Medulla oblongata (tissue), 1 donor: ENCODE data around the gene MLLT10.

Source experiments
- DNase-seq: peaks from one replicate; pipeline ENCODE4 v3.0.0-alpha.2; 2015; ENCODE audit errors: extremely low spot score

MLLT10 gene

DNA sequence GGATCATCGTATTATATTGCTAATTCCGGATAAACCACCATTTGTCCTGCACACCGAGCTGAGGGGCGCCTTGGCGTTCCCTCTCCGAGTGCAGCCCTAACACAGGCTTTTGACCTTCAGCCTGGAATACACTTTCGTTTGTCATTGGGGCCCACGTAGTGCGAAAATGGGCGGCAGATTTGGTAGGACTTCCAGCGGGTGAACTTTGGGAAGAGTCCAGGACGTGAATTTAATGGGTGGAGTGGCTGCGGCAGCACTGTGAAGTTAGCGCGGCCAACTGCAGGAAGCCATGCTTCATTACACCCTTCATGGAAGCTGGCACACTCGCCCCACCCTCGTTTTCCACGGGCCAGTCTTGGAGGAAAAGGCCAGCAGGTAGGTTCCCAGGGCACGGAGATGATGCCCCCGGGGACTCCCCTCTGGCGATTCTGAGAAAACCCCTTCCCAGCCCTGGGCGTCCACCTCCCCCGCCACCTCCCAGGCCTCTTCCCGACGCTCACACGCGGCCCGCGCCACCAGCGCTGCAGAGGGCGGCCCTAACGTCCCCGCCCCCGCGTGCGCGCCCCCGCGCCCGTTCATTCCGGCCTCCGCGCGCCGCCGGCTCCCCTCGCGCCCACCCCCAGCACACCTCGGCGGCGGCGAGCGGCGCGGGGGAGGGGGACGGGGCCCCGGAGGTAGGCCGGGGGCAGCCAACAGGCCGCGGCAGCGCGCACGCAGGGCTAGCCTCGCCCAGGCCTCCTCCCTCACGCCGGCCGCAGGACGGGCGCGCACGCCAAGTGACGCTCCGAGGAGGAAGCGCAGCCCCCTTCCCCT, at the start of gene MLLT10:
TSS of gene MLLT10 (plus strand) at position 766 of the 813 bp plus-strand sequence. CDS start 413 bp downstream, outside the sequence.
- peak; percentile 95 for DNase-seq

DNA sequence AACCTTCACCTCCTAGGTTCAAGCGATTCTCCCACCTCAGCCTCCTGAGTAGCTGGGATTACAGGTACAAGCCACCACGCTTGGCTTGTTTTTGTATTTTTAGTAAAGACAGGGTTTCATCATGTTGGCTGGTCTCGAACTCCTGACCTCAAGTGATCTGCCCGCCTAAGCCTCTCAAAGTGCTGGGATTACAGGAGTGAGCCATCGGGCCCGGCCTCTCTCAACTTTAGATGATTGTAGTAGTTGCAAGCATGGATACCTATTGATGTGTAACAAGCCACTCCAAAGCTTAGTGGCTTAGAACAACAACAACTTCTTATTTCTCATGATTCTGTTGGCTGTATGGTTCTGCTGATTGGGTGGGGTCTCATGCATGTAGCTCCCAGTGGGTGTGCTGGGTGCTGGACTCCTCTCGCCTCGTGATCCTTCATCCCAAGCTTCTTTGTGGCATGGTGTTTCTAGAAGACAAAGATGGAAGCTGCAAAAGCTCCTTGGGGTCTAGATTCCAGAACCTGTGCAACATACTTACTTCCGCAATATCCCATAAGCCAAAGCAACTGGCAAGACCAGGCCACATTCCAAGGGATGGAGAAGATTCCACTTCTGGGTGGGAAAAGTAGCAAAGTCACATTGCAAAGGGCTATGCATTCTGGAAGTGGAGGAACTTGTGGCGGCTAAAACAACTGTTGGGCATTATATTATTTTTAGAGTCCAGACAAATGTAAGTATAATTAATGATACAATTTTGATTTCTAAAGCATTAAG, 46.4 kb upstream of the MLLT10 start:
- DNase-seq: no peak

DNA sequence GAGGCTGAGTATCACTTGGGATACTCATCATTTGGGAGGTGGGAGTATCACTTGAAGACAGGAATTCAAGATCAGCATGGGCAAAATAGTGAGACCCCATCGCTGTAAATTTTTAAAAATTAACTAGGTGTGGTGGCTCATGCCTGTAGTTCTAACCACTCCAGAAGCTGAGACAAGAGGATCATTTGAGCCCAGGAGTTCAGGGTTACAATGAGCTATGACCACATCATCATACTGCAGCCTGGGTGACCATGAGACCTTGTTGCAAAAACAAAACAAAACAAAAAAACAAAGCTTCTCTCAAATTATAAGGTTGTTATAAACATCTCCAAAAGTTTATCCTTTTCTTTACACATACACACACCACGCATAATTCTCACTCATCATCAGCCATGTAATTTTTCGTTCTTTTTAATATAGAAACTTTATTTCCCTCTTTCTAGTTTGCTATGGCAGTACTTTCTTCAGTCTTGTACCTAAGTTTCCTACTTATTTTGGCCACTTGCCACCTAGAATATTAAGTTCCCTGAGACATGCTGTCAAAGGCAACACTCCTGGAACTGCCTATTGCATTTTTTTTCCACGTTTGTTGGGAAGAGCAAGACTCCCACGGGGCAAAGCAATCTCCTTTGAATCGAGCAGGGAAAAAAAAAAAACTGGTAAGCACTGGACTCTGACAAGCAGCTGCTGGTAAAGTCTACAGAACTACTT, 45.6 kb upstream of the MLLT10 start:
- DNase-seq: peak; percentile 19

DNA sequence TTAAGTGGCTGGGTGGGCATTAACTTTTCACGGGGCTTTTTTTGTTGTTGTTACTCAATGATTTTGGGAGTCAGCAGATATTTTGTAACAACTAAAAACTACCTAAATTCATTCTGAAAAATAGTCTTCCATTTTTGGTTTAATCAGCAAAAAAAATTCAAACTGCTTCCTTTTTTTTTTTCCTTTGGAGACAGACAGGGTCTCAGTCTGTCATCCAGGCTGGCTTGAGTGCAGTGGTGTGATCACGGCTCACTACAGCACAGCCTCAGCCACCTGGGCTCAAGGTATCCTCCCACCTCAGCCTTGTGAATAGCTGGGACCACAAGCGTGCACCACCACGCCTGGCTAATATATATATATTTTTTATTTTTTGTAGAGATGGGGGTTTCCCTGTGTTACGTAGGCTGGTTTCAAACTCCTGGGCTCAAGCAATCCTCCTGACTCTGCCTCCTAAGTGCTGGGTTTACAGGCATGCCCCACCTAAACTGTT, 45.0 kb upstream of the MLLT10 start:
- DNase-seq: no peak

DNA sequence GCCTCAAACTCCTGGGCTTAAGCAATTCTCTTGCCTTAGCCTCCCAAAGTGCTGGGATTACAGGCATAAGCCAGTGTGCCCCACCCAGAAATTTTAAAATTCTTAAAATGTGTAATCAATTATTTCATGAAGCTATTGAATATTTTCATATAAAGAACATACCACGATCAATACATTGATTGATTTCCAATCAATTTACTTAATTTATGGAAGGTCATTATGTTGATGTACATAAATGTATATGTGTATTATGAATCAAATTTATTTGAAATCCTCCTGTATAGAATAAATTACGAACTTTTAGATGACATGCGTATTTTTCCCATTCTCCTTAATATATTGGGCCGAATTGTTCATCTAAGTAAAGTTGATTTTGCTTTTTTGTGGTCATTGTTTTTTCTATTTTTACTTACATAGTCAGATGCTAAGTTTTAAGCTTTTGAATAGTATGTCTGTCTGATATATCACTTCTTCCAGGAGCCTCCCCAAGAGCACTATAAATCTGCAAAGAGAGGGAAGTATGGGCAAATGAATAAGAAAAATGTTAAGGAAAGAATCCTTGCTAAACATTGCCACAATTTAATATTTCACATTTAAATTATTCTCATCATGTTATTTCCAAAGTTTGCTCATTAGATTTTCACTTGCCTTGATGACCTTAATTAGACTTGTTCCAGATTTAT, 43.9 kb upstream of the MLLT10 start:
- DNase-seq: no peak

DNA sequence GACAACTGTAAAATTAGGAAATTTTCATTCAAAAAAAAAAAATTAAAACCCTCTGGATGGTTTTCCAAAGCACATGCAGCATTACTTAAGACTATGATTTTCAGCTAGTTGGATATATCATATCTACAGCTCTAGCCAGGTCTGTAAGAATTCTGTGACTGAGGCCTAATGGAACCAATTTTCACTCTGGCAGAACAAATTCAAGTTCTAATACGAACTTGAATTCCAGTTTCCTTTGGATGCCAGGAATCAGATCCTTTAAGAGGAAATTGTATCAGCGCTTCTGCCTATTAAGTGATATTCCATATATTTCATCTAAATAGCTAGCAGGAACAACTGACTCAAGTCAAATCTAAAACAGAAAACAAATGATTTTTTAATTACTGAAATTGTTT, 43.3 kb upstream of the MLLT10 start:
- DNase-seq: no peak

DNA sequence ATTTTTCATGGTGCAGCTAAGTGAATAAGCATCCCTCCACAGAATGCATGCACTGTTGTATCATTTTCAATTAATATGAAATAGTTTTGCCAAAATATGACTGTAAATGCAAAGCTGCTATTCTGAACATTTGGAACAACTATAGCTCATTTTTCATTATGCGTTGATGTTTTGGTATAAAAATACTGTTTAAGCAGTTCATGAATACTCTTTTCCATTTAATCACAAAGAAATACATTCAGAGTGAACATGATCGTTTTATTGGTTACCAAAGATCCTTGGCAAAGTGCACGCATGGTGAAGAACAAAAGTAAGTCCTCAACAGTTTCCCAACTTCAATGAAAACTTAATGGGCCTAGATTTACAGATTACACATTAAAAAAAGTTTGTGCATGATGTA, 41.6 kb upstream of the MLLT10 start:
- no peak for DNase-seq

DNA sequence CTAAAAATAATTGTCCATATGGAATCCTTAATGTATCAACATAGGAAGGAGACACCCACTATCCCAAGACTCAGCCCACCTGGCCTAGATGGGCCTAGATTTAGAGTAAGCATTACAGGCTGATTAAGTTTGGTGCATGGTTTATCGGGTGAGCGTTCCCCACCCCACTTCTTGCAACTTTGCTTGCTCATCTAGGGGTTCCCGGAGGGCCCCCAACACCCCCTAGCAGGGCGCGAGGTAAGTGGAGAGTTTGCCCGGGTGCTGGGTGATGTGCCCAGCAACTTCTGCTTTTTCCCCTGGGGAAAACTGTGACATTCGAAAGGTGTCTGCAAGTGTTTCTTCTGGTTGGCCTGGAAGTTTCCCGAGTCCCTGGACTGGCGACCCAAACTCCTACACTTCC, 40.2 kb upstream of the MLLT10 start:
- DNase-seq: no peak

DNA sequence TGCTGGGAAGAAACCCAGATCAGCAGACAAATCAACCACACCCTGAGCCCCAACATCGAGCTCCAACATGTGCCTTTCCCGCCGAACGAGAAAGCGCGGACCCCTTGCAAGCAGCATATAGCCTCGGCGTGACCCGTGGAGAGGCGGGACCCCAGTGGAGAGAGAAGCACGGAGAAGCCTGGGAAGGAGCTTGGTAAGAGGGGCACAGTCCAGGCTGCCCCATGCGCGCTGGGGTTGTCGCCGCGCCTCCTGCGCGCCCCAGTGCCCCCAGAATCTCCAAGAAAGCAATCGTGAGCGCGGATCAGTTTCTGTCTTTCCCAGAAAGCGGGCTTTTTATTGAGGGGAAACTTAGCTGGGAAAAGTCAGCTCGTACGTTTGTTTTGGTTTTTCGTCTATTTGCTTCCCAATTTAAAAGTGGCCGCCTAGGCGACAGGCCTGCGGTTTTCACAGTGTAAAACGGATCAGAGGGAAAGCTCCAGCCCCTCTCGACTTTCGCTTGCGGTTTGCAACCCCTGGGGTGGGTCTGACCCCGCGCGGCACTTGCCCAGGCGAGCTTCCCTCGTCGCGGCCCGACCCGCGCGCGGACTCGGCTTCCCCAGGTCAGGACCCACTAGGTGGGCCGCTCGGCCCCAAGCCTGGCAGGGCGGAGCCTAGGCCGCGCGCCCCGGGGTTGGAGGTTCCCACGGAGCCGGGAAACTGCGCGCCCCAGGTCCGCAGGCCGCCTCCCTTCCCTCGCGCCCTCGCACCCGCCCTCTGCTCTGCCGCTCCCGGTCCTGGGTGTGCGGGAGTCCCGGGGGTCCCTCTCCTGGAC, 39.6 kb upstream of the MLLT10 start:
- no peak for DNase-seq

DNA sequence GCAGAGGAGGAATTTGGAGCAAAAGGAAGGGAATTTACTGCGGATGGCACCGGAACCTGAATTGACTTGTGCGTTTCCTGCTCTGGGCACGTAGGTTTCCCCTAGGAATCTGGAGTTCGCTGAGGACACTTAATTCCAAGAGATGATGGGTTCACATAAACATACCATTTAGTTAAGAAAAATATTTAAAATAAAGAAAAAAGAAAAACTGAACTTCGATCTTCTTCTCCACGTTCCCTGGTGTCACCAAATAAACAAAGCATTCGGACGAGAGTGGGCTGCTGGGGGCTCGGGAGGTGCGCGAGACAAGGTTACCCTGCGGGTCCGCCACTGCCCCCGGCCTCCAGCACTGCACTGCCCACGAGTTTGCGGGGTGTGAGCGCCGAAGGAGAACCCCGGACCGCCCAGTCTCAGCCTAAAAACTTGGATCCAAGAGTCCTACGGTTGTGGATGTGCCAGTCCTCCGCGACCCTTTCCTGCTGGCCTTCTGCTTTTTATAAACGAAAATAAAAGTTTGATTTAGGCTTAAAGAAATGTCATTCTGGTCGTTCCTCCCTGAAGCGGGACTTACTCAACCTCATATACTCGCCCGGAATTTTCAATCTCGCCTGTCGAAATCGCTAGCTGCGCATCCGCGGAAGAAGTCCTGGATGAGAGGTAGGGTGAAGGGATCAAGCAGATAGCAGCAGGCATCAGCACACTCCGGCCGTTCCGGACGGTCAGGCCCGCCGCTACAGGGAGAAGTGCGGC, 38.9 kb upstream of the MLLT10 start:
- DNase-seq: no peak

DNA sequence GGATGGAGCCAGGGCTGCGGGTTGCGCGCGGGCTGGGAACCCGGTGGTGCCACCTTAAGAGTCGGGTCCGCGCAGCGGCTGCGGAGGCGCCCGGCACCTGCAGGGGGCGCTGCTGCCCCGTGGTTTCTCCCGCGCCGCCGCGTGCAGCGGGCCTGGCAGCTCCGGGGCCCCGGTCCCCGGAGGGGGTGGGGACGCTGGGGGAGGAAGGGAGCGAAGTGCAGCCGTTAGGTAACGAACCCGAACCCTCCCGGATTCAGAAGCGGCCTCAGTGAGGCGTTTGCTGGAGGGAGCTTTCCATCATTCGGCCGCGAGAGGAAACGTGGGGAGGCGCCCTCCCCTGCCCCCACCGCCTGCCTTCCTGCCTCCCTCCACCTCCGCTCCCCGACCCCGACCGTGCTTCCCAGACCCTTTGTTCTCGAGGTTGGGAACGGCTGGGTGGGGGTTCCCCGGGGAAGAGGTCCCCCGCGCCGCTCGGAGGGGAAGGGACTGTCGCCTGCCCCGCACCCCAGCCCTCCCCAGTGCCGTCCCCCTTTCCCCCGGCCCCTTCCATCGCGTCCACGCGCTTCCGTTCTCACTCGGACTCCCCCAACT, 38.2 kb upstream of the MLLT10 start:
- peak; percentile 91 for DNase-seq

DNA sequence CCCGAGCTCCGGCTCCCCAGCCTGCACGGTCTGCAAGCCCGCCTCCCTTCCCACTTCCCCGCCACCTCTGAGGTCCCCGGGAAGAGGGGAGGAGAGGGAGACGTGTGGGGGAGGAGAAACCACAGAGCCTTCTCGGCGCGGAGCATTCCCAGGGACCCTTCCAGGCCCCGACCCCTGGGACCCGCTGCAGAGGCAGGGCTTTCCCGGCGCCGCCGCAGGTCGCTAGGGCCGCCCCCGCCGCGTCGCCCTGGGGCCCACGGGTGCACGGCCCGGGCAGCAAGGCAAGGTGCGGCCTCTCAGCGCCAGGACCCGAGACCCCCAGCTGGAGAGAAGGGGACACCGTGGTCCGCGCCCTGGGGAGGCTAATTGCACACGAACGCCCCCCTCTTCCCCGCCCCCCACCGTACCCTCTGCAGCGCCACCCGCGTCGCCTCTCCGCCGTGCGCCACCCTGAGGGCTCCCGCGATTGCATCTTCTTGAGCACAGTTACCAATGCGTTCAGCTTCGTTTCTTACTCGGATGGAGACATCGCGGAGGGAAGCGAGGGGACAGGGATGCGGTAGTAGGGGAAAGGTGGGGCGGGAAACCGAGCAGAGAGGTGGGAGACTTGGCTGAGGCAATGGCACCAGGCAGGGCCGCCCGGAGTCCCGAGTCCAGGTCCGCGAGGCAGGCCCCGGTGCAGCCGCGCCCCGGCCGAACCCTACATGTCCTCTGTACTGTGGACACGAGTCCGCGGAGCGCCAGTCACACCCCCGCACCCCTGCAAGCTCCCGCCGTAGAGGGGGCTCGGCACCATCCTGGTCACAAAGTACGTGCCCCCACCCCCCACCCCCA, 37.5 kb upstream of the MLLT10 start:
- peak; percentile 66 for DNase-seq

DNA sequence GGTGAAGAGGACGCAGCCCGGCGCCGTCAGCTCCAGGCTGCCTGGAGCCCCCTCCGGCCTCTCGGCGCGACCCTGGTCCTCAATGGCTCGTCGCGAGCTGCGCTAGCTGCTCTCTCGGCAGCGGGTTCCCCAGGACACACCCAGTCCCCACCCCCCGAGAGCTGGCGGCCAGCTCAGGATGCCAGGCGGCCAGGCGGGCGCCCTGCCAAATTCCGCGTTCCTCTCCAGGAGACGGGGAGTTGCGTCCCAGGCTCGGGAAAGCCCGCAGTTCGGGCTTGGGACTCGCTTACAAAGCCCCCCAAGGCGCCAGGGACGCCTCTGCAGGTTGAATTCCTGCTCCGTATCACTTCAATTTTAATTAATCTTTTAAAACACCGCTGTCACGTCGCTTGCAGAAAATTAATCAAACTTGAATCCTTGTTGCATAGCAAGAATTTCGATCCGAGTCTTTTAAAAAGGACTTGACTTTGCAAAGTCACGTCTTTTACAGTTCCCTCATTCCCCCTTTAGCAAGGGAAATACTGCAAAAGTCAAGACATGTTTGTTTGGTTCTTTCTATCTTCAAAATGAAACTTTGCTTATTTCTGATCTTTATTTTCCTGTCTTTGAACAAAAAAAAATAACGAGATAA, 36.7 kb upstream of the MLLT10 start:
- DNase-seq: peak; percentile 82

DNA sequence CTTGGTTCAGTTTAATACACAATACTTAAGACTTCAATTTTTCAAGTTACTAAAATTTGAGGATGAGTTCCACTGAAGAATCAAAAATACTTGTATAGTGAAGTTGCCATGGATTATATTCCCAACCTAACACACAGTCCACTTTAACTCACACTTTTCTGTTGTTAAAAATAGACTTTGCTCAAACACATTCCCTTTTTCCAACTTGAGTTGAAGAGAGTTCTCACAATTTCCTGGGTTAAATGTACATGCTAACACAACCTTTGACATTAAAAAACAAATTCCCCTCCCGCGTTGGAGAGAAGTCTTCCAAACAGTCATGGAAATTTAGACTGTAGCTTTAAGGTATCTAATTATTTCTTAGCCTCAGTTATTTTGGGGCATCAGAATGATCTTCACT, 35.7 kb upstream of the MLLT10 start:
- no peak for DNase-seq

DNA sequence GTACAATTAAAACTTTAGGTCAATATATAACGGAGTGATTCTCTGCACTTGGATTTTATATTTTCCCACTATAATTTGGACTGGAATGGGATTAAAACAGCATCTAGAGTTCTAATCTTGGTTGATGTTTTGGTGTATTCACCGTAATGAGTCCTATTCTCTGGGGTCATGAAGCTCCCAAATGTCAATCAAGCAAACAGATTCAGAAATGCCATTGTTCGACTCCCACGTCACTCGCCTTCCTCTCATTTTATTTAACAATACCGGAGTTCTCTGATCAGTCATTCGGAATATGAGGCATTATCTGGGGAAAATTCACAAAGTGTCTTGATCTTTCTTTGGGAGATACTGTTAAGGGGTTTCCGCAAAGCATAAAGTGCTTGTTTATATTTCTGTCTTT, 35.0 kb upstream of the MLLT10 start:
- DNase-seq: no peak

DNA sequence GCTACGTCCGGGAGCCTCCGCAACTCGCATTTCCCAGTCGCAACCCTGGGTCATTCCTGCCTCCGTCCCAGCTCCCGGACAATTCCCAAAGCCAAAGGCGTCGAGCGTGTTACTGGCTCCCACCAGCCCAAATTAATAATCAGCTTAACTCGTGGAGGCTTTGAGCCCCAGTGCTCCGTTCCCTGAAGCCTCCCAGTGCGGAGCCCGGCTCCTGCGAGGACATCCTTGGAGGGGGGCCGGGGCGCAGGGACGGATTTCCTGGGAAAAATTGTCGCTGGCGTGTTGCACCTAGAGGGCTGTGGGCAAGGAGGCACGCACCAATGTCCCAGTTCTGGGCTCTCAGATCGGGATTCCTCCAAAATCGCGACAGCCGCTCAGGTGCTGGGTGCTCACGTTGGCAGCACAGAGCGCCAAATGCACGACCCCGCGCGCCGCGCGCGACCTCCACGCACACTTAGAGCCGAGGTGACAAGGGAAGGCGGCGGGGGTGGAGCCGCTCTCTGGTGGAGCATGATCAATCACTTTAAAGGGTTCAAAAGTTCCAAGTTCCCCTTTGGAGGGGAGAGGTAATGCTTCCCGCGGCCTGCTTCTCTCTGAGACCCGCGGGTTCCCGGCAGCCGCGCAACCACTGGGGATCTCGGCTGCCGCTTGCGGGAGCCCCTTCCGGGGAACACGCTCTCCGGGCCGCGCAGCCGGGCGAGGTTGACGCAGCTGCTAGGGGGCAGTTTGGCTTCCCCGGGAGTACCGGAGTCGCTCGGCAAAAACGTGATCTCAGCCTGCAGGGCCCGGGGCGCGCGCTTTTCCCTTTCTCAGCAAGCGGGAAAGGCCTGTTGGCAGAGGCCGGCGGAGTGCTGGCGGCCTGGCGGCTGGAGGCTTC, 34.1 kb upstream of the MLLT10 start:
- no peak for DNase-seq

DNA sequence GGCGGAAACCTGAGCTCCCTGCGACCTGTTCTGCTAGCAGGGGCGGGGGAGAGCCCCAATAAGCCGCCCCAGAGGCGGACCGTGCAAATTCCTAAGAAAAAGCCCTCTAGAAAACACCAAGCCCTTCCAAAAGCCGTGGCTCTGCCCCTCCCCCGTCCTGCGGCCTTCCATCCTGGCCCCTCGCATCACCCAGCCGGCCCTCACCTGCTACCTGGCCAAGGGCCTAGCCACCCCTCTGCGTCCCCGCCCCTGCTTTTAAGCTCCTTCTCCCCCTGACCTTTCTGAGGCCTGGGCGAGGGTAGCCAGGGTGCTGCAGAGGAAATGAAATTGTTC, 33.5 kb upstream of the MLLT10 start:
- no peak for DNase-seq

DNA sequence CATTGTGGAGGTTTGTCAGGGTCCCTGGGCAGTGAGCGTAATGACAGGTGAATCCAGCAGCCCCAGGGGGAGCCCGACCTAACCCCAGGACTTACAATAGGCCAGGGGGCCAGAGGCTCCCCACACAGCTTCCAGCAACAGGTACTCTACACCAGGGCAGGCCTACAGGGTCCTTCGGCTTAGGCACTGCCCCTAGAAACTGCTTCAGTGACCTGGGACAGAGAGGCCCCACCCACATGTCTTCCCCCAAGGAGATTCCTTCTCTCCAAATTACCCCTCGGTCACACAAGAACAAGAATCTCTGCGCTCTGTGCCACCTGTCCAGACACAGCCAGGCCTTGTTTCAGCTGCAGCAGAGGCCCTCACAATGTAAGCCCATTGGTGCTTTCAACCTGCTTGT, 32.9 kb upstream of the MLLT10 start:
- no peak for DNase-seq
